ENCODE measurements around the gene NRXN3. TPM values are rescaled to one million over a fixed set of nuclear protein-coding genes. Genes with fewer than 3 reads are reported as not detected.

The NRXN3 gene
- total and polyA plus RNA-seq, 2 experiments from 2014 or later: 1.0 to 1.8 TPM

DNA sequence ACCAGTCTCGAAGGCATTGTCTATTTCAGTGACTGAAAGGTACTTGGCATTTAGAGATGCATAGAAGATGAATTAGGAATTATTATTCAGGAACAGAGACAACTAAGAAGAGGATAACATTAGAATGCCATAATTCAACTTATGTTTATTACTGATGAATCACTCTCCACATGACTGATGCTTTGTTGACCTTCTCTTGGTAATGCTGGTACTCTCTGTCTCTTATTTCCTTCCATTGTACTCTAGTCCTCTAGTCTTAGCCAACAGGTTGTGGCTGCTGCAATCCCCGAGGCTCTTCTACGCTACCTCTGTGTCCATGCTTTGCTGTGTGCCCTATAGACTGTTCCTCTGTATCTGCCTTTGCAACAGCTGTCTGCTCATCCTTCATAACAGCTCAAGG is 652.9 kb downstream of the NRXN3 start (continued):
- TF ChIP-seq, protein P1, sequence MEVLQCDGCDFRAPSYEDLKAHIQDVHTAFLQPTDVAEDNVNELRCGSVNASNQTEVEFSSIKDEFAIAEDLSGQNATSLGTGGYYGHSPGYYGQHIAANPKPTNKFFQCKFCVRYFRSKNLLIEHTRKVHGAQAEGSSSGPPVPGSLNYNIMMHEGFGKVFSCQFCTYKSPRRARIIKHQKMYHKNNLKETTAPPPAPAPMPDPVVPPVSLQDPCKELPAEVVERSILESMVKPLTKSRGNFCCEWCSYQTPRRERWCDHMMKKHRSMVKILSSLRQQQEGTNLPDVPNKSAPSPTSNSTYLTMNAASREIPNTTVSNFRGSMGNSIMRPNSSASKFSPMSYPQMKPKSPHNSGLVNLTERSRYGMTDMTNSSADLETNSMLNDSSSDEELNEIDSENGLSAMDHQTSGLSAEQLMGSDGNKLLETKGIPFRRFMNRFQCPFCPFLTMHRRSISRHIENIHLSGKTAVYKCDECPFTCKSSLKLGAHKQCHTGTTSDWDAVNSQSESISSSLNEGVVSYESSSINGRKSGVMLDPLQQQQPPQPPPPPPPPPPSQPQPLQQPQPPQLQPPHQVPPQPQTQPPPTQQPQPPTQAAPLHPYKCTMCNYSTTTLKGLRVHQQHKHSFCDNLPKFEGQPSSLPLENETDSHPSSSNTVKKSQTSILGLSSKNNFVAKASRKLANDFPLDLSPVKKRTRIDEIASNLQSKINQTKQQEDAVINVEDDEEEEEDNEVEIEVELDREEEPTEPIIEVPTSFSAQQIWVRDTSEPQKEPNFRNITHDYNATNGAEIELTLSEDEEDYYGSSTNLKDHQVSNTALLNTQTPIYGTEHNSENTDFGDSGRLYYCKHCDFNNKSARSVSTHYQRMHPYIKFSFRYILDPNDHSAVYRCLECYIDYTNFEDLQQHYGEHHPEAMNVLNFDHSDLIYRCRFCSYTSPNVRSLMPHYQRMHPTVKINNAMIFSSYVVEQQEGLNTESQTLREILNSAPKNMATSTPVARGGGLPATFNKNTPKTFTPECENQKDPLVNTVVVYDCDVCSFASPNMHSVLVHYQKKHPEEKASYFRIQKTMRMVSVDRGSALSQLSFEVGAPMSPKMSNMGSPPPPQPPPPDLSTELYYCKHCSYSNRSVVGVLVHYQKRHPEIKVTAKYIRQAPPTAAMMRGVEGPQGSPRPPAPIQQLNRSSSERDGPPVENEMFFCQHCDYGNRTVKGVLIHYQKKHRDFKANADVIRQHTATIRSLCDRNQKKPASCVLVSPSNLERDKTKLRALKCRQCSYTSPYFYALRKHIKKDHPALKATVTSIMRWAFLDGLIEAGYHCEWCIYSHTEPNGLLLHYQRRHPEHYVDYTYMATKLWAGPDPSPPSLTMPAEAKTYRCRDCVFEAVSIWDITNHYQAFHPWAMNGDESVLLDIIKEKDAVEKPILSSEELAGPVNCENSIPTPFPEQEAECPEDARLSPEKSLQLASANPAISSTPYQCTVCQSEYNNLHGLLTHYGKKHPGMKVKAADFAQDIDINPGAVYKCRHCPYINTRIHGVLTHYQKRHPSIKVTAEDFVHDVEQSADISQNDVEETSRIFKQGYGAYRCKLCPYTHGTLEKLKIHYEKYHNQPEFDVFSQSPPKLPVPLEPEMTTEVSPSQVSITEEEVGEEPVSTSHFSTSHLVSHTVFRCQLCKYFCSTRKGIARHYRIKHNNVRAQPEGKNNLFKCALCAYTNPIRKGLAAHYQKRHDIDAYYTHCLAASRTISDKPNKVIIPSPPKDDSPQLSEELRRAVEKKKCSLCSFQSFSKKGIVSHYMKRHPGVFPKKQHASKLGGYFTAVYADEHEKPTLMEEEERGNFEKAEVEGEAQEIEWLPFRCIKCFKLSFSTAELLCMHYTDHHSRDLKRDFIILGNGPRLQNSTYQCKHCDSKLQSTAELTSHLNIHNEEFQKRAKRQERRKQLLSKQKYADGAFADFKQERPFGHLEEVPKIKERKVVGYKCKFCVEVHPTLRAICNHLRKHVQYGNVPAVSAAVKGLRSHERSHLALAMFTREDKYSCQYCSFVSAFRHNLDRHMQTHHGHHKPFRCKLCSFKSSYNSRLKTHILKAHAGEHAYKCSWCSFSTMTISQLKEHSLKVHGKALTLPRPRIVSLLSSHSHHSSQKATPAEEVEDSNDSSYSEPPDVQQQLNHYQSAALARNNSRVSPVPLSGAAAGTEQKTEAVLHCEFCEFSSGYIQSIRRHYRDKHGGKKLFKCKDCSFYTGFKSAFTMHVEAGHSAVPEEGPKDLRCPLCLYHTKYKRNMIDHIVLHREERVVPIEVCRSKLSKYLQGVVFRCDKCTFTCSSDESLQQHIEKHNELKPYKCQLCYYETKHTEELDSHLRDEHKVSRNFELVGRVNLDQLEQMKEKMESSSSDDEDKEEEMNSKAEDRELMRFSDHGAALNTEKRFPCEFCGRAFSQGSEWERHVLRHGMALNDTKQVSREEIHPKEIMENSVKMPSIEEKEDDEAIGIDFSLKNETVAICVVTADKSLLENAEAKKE (CRISPR knock-in tag; IDR thresholded peaks at IDR 0.05): no peak
- TF ChIP-seq, protein P2, sequence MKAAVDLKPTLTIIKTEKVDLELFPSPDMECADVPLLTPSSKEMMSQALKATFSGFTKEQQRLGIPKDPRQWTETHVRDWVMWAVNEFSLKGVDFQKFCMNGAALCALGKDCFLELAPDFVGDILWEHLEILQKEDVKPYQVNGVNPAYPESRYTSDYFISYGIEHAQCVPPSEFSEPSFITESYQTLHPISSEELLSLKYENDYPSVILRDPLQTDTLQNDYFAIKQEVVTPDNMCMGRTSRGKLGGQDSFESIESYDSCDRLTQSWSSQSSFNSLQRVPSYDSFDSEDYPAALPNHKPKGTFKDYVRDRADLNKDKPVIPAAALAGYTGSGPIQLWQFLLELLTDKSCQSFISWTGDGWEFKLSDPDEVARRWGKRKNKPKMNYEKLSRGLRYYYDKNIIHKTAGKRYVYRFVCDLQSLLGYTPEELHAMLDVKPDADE (IDR thresholded peaks at IDR 0.05): no peak
- TF ChIP-seq, protein P3, sequence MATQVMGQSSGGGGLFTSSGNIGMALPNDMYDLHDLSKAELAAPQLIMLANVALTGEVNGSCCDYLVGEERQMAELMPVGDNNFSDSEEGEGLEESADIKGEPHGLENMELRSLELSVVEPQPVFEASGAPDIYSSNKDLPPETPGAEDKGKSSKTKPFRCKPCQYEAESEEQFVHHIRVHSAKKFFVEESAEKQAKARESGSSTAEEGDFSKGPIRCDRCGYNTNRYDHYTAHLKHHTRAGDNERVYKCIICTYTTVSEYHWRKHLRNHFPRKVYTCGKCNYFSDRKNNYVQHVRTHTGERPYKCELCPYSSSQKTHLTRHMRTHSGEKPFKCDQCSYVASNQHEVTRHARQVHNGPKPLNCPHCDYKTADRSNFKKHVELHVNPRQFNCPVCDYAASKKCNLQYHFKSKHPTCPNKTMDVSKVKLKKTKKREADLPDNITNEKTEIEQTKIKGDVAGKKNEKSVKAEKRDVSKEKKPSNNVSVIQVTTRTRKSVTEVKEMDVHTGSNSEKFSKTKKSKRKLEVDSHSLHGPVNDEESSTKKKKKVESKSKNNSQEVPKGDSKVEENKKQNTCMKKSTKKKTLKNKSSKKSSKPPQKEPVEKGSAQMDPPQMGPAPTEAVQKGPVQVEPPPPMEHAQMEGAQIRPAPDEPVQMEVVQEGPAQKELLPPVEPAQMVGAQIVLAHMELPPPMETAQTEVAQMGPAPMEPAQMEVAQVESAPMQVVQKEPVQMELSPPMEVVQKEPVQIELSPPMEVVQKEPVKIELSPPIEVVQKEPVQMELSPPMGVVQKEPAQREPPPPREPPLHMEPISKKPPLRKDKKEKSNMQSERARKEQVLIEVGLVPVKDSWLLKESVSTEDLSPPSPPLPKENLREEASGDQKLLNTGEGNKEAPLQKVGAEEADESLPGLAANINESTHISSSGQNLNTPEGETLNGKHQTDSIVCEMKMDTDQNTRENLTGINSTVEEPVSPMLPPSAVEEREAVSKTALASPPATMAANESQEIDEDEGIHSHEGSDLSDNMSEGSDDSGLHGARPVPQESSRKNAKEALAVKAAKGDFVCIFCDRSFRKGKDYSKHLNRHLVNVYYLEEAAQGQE (IDR thresholded peaks at IDR 0.05; ENCODE audit: unreplicated experiment): no peak
- TF ChIP-seq NANOG (IDR thresholded peaks at IDR 0.05; ENCODE audit: borderline replicate concordance) (no peak), CREB1 (CRISPR knock-in tag; IDR thresholded peaks at IDR 0.05; ENCODE audit: low read depth) (no peak), EZH2 (IDR thresholded peaks at IDR 0.05; ENCODE audit: low read depth, unreplicated experiment) (no peak), ZNF114 (CRISPR knock-in tag; IDR thresholded peaks at IDR 0.05) (no peak), POLR2AphosphoS5 (IDR thresholded peaks at IDR 0.05; ENCODE audit: low read depth) (no peak)
- TF ChIP-seq, protein P4, sequence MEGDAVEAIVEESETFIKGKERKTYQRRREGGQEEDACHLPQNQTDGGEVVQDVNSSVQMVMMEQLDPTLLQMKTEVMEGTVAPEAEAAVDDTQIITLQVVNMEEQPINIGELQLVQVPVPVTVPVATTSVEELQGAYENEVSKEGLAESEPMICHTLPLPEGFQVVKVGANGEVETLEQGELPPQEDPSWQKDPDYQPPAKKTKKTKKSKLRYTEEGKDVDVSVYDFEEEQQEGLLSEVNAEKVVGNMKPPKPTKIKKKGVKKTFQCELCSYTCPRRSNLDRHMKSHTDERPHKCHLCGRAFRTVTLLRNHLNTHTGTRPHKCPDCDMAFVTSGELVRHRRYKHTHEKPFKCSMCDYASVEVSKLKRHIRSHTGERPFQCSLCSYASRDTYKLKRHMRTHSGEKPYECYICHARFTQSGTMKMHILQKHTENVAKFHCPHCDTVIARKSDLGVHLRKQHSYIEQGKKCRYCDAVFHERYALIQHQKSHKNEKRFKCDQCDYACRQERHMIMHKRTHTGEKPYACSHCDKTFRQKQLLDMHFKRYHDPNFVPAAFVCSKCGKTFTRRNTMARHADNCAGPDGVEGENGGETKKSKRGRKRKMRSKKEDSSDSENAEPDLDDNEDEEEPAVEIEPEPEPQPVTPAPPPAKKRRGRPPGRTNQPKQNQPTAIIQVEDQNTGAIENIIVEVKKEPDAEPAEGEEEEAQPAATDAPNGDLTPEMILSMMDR (conservative IDR thresholded peaks at IDR 0.05; ENCODE audit: low read depth in 2 of 2): no peak

Measured in GM23338 (cell line).